Activated gamma-delta T cell treated with anti-CD3 and anti-CD28 coated beads, Interleukin-2, amount 50 U/mL, for 16 hours (primary cell): ENCODE results near the gene SH3YL1.

Experiments used
- DNase-seq: peaks from one replicate; pipeline ENCODE4 v3.0.0-alpha.2; 2020; ENCODE audit warnings: low read depth

Gene SH3YL1

DNA sequence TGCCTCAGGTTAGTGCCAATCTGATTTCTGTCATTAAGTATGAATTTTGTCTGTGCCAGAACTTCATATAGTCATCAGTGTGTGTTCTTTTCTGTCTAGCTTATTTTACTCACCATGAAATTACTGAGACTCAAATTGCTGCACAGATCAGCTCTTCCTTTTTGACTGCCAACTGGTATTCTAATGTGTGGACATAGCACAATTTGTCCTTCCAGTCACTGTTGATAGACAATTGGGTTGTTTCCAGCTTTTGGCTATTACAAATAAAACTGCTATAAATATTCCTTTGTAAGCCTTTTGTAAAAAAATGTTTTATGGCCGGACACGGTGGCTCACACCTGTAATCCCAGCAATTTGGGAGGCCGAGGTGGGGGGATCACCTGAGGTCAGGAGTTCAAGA is 7.7 kb downstream of the SH3YL1 start:
- no peak for DNase-seq

GRCh38 chr2:255195-255594 is 8.6 kb downstream of the SH3YL1 start:
- no peak for DNase-seq

- no peak for DNase-seq
Observed at GRCh38 chr2:254241-254640, 9.6 kb downstream of the SH3YL1 start.

GRCh38 chr2:253202-253638 is 10.6 kb downstream of the SH3YL1 start:
- DNase-seq, result no peak

DNA sequence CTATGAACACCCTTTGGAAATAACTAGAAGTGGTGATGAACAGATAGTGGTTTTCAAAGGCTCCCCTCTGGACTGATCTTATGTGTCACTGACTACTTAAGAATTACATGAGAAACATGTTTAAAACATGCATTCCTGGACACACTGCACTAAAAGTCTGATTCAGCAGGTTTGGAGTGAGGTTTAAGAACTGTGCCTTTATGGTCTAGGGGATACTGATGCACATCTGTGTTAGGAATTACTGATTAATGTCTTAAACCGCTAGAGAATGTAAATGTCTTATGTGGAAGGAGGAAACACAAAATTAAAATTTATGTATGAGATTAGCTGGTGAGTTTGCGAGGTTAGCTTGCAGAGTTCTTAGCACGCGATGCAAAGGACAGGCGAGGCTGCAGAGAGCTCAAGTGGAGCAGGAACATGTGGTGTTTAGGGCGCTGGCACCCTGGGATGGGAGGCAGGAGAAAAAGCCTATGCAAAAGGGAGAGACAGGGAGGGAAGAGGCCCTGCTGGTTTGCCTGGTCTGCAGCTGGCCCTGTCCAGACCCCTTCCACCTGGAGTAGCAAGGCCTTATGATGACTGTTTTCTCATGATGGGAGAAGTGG is 11.7 kb downstream of the SH3YL1 start:
- DNase-seq, result no peak

- DNase-seq, result no peak
Observed at GRCh38 chr2:249538-250042, 14.2 kb downstream of the SH3YL1 start.

DNA sequence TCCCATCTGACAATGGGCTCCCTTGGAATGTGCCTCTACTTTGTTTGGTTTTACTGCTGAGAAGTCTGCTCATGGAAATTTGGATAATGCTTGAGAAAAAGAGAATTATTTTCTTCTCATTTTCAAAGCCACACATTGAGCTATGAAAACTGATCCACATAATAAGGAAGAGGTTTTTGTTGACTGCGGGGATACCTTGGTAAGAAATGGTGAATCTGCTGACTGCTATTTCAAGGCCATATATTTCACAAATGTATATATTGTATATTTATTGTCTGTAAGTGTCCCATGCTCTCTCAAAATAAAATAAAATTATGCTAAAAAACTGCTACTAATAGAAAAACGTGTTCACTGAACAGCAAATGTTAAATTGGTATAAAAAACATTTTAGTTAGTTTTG is 15.1 kb downstream of the SH3YL1 start:
- no peak for DNase-seq

GRCh38 chr2:246489-247144 is 17.2 kb downstream of the SH3YL1 start:
- DNase-seq, result no peak

DNA sequence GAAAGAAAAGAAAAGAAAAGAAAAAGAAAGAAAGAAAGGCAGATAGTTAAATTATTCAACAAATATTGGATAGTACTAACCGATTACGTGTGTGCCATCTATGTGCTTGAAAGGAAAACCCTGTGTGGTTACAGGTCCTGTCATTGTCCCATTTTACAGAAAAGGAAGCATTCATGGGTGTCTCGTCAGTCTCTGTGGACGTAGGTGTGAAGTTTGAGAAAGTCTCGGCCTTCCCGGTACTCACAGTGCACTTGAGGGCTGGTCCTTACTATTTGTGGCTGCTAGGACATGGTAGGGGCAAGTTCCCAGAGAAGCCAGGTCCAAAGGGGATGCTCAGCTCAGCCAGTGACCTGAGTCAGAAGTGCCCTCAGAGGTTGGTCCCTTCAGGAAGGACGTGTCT is 19.3 kb downstream of the SH3YL1 start:
- DNase-seq, result no peak

- no peak for DNase-seq
Observed at GRCh38 chr2:238869-239268, 25.0 kb downstream of the SH3YL1 start.

GRCh38 chr2:238431-238830 is 25.4 kb downstream of the SH3YL1 start:
- no peak for DNase-seq

GRCh38 chr2:237878-238277 is 26.0 kb downstream of the SH3YL1 start:
- DNase-seq, result no peak

DNA sequence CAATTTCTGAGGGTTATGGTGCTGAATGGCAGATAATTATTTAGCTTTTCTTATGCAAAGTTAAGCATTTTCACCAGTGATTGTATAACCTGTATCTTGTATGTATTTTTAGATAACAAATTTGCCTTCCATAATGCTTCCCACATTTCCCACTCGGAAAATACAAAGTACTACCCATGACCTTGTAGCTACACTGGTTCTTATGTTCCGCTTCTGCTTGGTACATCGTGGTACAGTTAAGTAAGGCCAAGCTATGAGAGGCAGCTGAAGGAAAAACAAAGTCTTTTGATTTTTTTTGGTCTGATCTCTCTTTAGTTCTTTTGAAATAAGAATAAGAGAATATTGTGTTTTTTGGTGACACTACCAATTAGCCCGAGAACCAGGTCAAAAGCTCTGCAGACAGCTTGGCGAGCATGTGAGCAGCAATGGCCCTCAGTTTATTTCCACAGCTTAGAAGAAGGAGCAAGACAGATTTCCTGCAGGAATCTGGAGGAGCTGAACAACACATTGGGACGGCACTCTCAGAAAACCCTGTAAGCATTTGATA is 26.8 kb downstream of the SH3YL1 start:
- DNase-seq, result no peak

- no peak for DNase-seq
Observed at GRCh38 chr2:234421-234820, 29.4 kb downstream of the SH3YL1 start.

GRCh38 chr2:233030-233429 is 30.8 kb downstream of the SH3YL1 start:
- DNase-seq, result no peak

DNA sequence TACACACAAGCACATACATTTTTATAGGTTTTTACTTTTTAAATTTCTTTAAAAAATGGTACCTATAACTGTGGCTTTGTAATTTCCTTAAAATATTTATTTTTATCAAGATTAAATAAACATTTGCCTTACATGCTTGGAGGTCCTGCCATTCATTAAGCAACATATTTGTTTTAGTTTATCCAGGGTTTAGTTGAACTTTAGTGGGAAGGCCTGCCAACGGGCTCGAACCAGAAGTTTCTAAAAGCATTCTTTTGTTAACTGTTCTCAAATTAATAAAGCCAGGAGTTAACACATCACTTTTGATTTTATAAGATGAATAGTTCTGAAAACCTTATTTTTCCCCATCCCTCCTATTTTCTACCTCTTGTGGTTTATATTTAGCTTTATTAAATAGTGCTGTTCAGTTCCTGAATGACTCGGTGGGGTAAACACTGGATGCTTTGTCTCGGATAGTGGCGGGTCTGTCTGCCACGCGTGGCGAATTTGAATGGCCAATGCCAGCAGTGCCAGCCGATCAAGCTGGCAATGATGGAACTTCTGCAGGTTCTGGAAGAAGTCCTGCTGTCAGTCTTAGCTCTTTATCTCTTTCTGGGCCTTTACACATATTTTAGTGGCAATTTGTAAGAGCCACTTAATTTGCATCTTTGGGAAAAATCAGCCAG is 32.2 kb downstream of the SH3YL1 start:
- DNase-seq, result no peak

- DNase-seq, result no peak
Observed at GRCh38 chr2:228518-229278, 35.1 kb downstream of the SH3YL1 start.

DNA sequence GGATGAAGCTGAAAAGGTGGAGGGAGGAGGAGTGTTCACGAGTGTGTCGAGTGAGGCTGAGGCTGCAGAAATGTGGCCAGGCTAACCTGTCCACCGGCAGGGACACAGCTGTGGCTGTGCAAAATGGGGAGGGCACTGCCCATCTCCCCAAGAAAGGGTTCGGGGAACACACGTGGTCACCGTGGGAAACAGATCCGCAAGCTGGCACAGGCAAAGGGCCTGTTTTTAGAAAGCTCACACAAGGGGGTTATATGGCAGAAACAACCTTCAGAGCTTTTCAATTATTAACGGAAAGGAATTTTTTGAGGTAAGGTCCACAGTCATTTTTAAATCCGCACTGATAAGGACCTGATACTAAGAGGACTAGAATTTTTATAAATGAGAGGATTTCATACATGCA is 35.7 kb downstream of the SH3YL1 start:
- no peak for DNase-seq

DNA sequence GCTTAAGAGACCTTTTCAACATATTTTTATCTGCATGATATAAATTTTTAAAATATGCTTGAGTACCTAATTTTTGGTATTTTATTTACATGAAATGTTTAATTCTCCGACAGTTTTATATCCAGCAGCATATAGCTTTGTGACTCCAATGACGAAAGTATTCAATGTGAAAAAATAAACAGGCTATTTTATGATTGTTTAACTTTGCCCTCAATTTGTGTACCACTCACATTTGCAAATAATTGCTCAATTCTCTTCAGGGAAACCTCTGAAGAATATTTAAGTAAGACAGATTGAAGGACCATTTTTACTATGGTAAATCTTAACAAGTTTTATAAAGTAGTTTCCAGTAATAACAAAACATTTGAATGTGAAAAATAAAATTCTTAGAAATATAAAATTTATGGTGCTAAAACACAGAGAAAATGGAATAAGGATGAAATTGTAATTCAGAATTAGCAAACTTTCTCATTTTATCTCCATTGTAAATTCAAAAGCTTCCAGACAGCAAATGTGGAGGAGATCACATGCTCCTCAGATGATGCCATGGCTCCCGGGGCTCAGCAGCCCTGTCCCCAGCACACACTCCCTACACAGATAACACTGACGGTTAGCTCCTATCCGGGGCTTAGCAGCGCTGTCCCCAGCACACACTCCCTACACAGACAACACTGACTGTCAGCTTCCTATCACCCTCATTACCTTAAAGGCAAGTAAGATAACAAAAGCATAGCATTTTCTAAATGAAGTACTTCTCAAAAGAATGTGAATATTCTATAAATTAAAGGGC is 39.7 kb downstream of the SH3YL1 start:
- no peak for DNase-seq

DNA sequence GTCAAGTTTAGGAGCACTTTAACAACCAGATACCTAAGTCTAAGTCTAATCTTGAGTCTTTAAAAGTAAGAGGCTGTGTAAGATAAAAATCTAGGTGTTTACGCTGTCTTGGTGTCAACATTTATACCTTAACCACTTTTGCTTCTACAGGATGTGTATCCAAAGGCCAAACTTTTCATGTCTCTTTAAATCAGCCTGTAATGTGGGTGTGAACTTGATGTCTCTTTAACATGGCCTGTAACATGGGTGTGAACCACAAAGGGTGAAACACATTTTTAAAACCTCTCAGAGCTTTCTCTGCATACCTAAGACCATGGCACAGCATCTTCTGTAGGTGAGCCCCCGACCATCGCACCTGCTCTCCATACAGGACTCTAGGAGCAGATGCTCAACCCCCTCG is 40.4 kb downstream of the SH3YL1 start:
- no peak for DNase-seq

- no peak for DNase-seq
Observed at GRCh38 chr2:216068-216467, 47.8 kb downstream of the SH3YL1 start.
